Measurements from ENCODE around the gene TKTL1. TPM values are rescaled to one million over a fixed set of nuclear protein-coding genes. Genes with fewer than 3 reads are reported as not detected.

Gene TKTL1
- total and polyA plus RNA-seq, 12 donors = 2.6 to 14.1 (median 7.3) TPM

GRCh38 chrX:154359362-154360154, 64.0 kb downstream of the TKTL1 start:
- ATAC-seq = no peak
- no peak for DNase-seq
- Histone ChIP-seq H3K4me1 (peaks cover 0 to 45% (median 3%) of the 10 kb centered on the region in 9 donors), H3K9me3 (no peaks in the 10 kb centered on the region), H3K36me3 (peaks cover 0 to 100% (median 58%) of the 10 kb centered on the region in 9 donors), H3K27me3 (no peaks in the 10 kb centered on the region), H3K4me3 (no peak overlapping the region), H3K27ac (peak overlapping the region in 5 of 10 donors; percentile 12 to 55 (median 21))
- no peak for TF ChIP-seq CTCF (IDR thresholded peaks at IDR 0.05)
- intact Hi-C loops (cut with DNase I) = no loop called here
- 68 to 79% methylated on average over 28 to 41 of the region's 41 CpGs for WGBS, 2 donors

GRCh38 chrX:154360155-154360713, 64.6 kb downstream of the TKTL1 start:
- Histone ChIP-seq H3K27me3 (no peaks in the 10 kb centered on the region), H3K36me3 (peaks cover 0 to 100% (median 55%) of the 10 kb centered on the region in 9 donors), H3K4me3 (no peak overlapping the region), H3K27ac (peak overlapping the region in 5 of 10 donors; percentile 1 to 55 (median 19)), H3K4me1 (peaks cover 0 to 50% (median 3%) of the 10 kb centered on the region in 9 donors), H3K9me3 (no peaks in the 10 kb centered on the region)
- intact Hi-C loops (cut with DNase I) = no loop called here
- no peak for DNase-seq
- 65 to 68% methylated on average over 27 to 34 of the region's 34 CpGs for WGBS, 2 donors
- no peak for TF ChIP-seq CTCF (IDR thresholded peaks at IDR 0.05)
- peak in 2 of 8 donors; percentile 8 to 12 for ATAC-seq

GRCh38 chrX:154362085-154362742, 66.6 kb downstream of the TKTL1 start:
- Histone ChIP-seq H3K4me3 (no peak overlapping the region), H3K27me3 (no peaks in the 10 kb centered on the region), H3K9me3 (no peaks in the 10 kb centered on the region), H3K36me3 (peaks cover 0 to 100% (median 70%) of the 10 kb centered on the region in 9 donors), H3K27ac (peak overlapping the region in 2 of 10 donors; percentile 2 to 12), H3K4me1 (peaks cover 3 to 58% (median 13%) of the 10 kb centered on the region in 9 donors)
- ATAC-seq (no peak), DNase-seq (no peak)
- no peak for TF ChIP-seq CTCF (IDR thresholded peaks at IDR 0.05)
- intact Hi-C loops (cut with DNase I) = no loop called here
- 71 to 81% methylated on average over 21 to 30 of the region's 30 CpGs for WGBS, 2 donors

DNA sequence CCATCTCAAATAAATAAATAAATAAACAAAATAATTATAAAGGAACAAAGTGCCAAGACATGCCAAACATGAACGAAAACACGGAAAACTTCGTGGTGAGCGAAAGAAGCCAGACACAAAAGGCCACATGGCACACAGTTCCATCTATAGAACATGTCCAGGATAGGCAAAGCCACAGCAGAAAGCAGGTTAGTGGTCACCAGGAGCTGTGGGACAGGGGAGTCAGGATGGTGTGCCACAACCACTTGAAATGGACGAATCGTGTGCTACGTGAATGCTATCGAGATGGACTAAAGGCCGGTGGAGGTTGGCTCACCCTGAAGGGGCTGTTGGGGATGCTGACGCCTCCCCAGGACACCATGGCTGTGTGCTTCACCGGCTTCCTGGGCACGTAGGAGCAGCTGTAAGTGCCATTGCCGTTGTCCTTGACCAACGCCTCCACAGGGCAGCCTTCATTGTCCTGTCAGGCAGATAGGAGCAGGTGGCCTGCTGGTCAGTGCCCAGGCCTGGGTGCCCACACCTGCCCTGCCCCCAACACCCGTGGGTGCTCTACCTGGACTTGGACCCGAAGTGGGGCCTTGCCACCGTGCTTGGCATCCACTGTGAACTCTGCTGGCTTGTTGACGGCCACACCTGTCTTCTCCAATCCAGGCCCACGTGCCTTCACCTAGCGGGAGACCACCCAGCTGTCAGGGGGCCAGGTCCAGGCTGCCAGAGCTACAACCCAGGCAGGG, 68.3 kb downstream of the TKTL1 start:
- Histone ChIP-seq H3K36me3 (peaks cover 0 to 95% (median 58%) of the 10 kb centered on the region in 9 donors), H3K27ac (no peak overlapping the region), H3K4me3 (no peak overlapping the region), H3K4me1 (peaks cover 9 to 64% (median 25%) of the 10 kb centered on the region in 9 donors), H3K27me3 (no peaks in the 10 kb centered on the region), H3K9me3 (no peaks in the 10 kb centered on the region)
- intact Hi-C loops (cut with DNase I) = no loop called here
- 48 to 68% methylated on average over 19 to 20 of the region's 20 CpGs for WGBS, 2 donors
- no peak for TF ChIP-seq CTCF (IDR thresholded peaks at IDR 0.05)
- DNase-seq (no peak), ATAC-seq (no peak)

All from heart right ventricle (tissue), 16 donors.